ENCODE results near the gene CROCC2.

CROCC2 gene

GRCh38 chr2:241025639-241026038, 119.5 kb downstream of the CROCC2 start:
- DNase-seq, result no peak
- Histone ChIP-seq H3K27me3 (replicated peaks; ENCODE audit: control insufficient read depth, insufficient read depth, low read length, poor library complexity, severe bottlenecking) (no peaks in the 10 kb centered on the region), H3K4me3 (ENCODE audit: insufficient read depth, low read depth, low read length, poor library complexity, severe bottlenecking) (no peak overlapping the region), H3K36me3 (ENCODE audit: control insufficient read depth, insufficient read depth, low read length) (no peaks in the 10 kb centered on the region), H3K4me1 (ENCODE audit: control insufficient read depth, insufficient read depth, low read length, poor library complexity, severe bottlenecking) (no peaks in the 10 kb centered on the region), H3K9me3 (ENCODE audit: control insufficient read depth, low read length) (peaks cover 6% of the 10 kb centered on the region), H3K27ac (ENCODE audit: insufficient read depth, low read length, poor library complexity, severe bottlenecking) (no peak overlapping the region)

GRCh38 chr2:241029599-241030332, 123.6 kb downstream of the CROCC2 start:
- Histone ChIP-seq H3K27me3 (replicated peaks; ENCODE audit: control insufficient read depth, insufficient read depth, low read length, poor library complexity, severe bottlenecking) (no peaks in the 10 kb centered on the region), H3K27ac (ENCODE audit: insufficient read depth, low read length, poor library complexity, severe bottlenecking) (no peak overlapping the region), H3K9me3 (ENCODE audit: control insufficient read depth, low read length) (peaks cover 5% of the 10 kb centered on the region), H3K4me1 (ENCODE audit: control insufficient read depth, insufficient read depth, low read length, poor library complexity, severe bottlenecking) (no peaks in the 10 kb centered on the region), H3K36me3 (ENCODE audit: control insufficient read depth, insufficient read depth, low read length) (no peaks in the 10 kb centered on the region), H3K4me3 (ENCODE audit: insufficient read depth, low read depth, low read length, poor library complexity, severe bottlenecking) (no peak overlapping the region)
- no peak for DNase-seq

- Histone ChIP-seq H3K27me3 (replicated peaks; ENCODE audit: control insufficient read depth, insufficient read depth, low read length, poor library complexity, severe bottlenecking) (no peaks in the 10 kb centered on the region), H3K36me3 (ENCODE audit: control insufficient read depth, insufficient read depth, low read length) (no peaks in the 10 kb centered on the region), H3K4me1 (ENCODE audit: control insufficient read depth, insufficient read depth, low read length, poor library complexity, severe bottlenecking) (no peaks in the 10 kb centered on the region), H3K4me3 (ENCODE audit: insufficient read depth, low read depth, low read length, poor library complexity, severe bottlenecking) (no peak overlapping the region), H3K9me3 (ENCODE audit: control insufficient read depth, low read length) (no peaks in the 10 kb centered on the region), H3K27ac (ENCODE audit: insufficient read depth, low read length, poor library complexity, severe bottlenecking) (no peak overlapping the region)
- no peak for DNase-seq
These were observed 124.2 kb downstream of the CROCC2 start for GRCh38 chr2:241030333-241030680.

- Histone ChIP-seq H3K9me3 (ENCODE audit: control insufficient read depth, low read length) (no peaks in the 10 kb centered on the region), H3K27ac (ENCODE audit: insufficient read depth, low read length, poor library complexity, severe bottlenecking) (no peak overlapping the region), H3K36me3 (ENCODE audit: control insufficient read depth, insufficient read depth, low read length) (no peaks in the 10 kb centered on the region), H3K4me3 (ENCODE audit: insufficient read depth, low read depth, low read length, poor library complexity, severe bottlenecking) (no peak overlapping the region), H3K4me1 (ENCODE audit: control insufficient read depth, insufficient read depth, low read length, poor library complexity, severe bottlenecking) (no peaks in the 10 kb centered on the region), H3K27me3 (replicated peaks; ENCODE audit: control insufficient read depth, insufficient read depth, low read length, poor library complexity, severe bottlenecking) (no peaks in the 10 kb centered on the region)
- DNase-seq, result no peak
These were observed 124.7 kb downstream of the CROCC2 start for GRCh38 chr2:241030883-241031282.

GRCh38 chr2:241031436-241032165, 125.5 kb downstream of the CROCC2 start:
- no peaks in the 10 kb centered on the region for H3K9me3 ChIP-seq (ENCODE audit: control insufficient read depth, low read length)
- no peak for DNase-seq
- H3K27me3 ChIP-seq (replicated peaks; ENCODE audit: control insufficient read depth, insufficient read depth, low read length, poor library complexity, severe bottlenecking), result no peaks in the 10 kb centered on the region
- no peak overlapping the region for H3K4me3 ChIP-seq (ENCODE audit: insufficient read depth, low read depth, low read length, poor library complexity, severe bottlenecking)
- peaks cover 1% of the 10 kb centered on the region for H3K4me1 ChIP-seq (ENCODE audit: control insufficient read depth, insufficient read depth, low read length, poor library complexity, severe bottlenecking)
- no peaks in the 10 kb centered on the region for H3K36me3 ChIP-seq (ENCODE audit: control insufficient read depth, insufficient read depth, low read length)
- no peak overlapping the region for H3K27ac ChIP-seq (ENCODE audit: insufficient read depth, low read length, poor library complexity, severe bottlenecking)

GRCh38 chr2:241033336-241033987, 127.3 kb downstream of the CROCC2 start:
- no peak for DNase-seq
- H3K36me3 ChIP-seq (ENCODE audit: control insufficient read depth, insufficient read depth, low read length), result no peaks in the 10 kb centered on the region
- no peaks in the 10 kb centered on the region for H3K9me3 ChIP-seq (ENCODE audit: control insufficient read depth, low read length)
- peaks cover 16% of the 10 kb centered on the region for H3K4me1 ChIP-seq (ENCODE audit: control insufficient read depth, insufficient read depth, low read length, poor library complexity, severe bottlenecking)
- no peak overlapping the region for H3K4me3 ChIP-seq (ENCODE audit: insufficient read depth, low read depth, low read length, poor library complexity, severe bottlenecking)
- H3K27ac ChIP-seq (ENCODE audit: insufficient read depth, low read length, poor library complexity, severe bottlenecking), result no peak overlapping the region
- no peaks in the 10 kb centered on the region for H3K27me3 ChIP-seq (replicated peaks; ENCODE audit: control insufficient read depth, insufficient read depth, low read length, poor library complexity, severe bottlenecking)

DNA sequence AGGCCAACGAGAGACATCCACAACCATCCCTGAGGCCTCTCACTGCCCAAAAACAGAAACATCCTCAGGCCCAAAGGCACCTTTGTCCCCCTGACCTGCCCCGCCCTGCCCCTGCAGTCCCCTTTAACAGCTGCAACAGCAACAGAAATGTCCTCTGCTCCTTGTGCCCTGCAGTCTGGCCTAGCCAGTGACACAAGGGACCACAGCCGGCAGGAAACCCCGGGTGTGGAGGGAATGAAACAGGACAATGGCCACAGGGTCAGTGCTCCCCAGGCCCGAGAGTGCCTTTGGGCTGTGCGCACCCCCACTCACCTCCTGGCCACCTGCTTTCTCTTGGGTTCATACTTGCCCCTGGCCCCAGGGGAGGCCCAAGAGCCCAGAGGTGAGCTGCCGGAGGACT, 127.9 kb downstream of the CROCC2 start:
- H3K4me3 ChIP-seq (ENCODE audit: insufficient read depth, low read depth, low read length, poor library complexity, severe bottlenecking), result no peak overlapping the region
- H3K9me3 ChIP-seq (ENCODE audit: control insufficient read depth, low read length), result no peaks in the 10 kb centered on the region
- H3K27ac ChIP-seq (ENCODE audit: insufficient read depth, low read length, poor library complexity, severe bottlenecking), result no peak overlapping the region
- DNase-seq, result no peak
- H3K36me3 ChIP-seq (ENCODE audit: control insufficient read depth, insufficient read depth, low read length), result no peaks in the 10 kb centered on the region
- no peaks in the 10 kb centered on the region for H3K27me3 ChIP-seq (replicated peaks; ENCODE audit: control insufficient read depth, insufficient read depth, low read length, poor library complexity, severe bottlenecking)
- peaks cover 16% of the 10 kb centered on the region for H3K4me1 ChIP-seq (ENCODE audit: control insufficient read depth, insufficient read depth, low read length, poor library complexity, severe bottlenecking)

DNA sequence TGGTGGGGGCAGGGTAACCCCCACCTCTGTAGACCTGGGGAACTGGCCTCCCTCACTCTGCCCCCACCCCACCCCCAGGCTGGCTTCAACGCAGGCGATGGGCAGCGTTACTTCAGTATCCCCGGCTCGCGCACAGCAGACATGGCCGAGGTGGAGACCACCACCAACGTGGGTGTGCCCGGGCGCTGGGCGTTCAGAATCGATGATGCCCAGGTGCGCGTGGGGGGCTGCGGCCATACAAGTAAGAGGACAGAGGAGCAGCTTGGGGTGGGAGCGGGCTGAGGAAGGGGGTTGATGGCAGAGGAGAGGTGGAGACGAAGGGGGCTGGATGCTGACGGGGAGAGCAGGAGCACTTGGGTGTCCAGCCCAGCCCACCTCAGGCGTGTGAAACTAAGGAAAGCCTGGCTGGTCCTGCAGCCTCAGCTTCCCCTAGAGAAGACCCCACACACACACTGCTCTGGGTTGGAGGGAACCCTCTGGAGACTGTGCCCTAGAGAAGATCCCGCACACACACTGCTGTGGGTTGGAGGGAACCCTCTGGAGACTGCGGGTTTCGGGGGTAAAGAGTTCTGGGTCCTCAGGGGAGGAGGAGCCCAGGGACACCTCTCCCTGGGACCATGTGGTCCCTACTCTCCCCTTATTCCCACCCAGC, 128.5 kb downstream of the CROCC2 start:
- Histone ChIP-seq H3K4me1 (ENCODE audit: control insufficient read depth, insufficient read depth, low read length, poor library complexity, severe bottlenecking) (peaks cover 16% of the 10 kb centered on the region), H3K36me3 (ENCODE audit: control insufficient read depth, insufficient read depth, low read length) (no peaks in the 10 kb centered on the region), H3K27me3 (replicated peaks; ENCODE audit: control insufficient read depth, insufficient read depth, low read length, poor library complexity, severe bottlenecking) (no peaks in the 10 kb centered on the region), H3K27ac (ENCODE audit: insufficient read depth, low read length, poor library complexity, severe bottlenecking) (no peak overlapping the region), H3K9me3 (ENCODE audit: control insufficient read depth, low read length) (no peaks in the 10 kb centered on the region), H3K4me3 (ENCODE audit: insufficient read depth, low read depth, low read length, poor library complexity, severe bottlenecking) (no peak overlapping the region)
- no peak for DNase-seq

DNA sequence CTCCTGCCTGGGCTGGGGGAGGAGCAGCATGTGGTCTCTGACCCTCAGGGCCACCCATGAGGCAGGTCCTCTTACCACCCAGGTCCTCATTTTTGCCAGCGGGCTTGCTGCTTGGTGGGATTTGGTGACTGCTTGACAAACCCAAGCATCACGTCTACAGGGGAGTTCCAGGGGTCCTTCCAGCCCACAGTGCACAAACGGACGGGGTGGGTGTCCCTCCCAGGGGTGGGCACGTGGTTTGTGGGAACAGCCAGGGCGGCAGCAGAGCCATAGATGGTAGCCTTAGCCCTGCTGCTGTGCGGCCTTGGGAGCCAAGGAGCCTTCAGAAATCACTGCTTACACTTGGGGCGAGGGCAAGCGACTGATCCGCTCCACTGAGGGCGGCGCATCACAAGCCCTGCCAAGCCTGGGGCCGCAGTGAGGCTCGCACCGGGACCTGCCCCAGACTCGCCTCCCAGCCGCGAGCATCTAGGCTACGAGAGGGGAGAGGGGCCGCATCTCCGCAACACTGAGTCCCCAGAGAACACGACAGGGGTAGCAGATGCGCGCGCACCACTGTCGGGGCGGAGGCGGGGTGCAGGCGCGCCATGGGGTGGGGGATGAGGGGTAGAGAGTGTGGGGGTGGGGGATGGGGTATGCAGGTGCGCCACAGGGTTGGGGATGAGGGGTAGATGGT, 129.1 kb downstream of the CROCC2 start:
- H3K36me3 ChIP-seq (ENCODE audit: control insufficient read depth, insufficient read depth, low read length), result no peaks in the 10 kb centered on the region

More for the DNA sequence above, 129.1 kb downstream of the CROCC2 start:
- no peaks in the 10 kb centered on the region for H3K9me3 ChIP-seq (ENCODE audit: control insufficient read depth, low read length)
- no peak overlapping the region for H3K27ac ChIP-seq (ENCODE audit: insufficient read depth, low read length, poor library complexity, severe bottlenecking)
- DNase-seq, result peak; percentile 29 to 51 (median 35)
- H3K27me3 ChIP-seq (replicated peaks; ENCODE audit: control insufficient read depth, insufficient read depth, low read length, poor library complexity, severe bottlenecking), result no peaks in the 10 kb centered on the region
- H3K4me1 ChIP-seq (ENCODE audit: control insufficient read depth, insufficient read depth, low read length, poor library complexity, severe bottlenecking), result peaks cover 18% of the 10 kb centered on the region
- H3K4me3 ChIP-seq (ENCODE audit: insufficient read depth, low read depth, low read length, poor library complexity, severe bottlenecking), result no peak overlapping the region

All from effector memory CD4-positive, alpha-beta T cell (primary cell).